IMR-90 (cell line): Measurements from ENCODE around the gene ST6GALNAC3. TPM values are rescaled to one million over a fixed set of nuclear protein-coding genes. Genes with fewer than 3 reads are reported as not detected.

Experiments used
- ATAC-seq: fragments of 200-7000 bp; cut with Tn5 transposase; 2 replicates; pipeline ENCODE4 v1.9.1; 2020; ENCODE audit warnings: low read depth, mild to moderate bottlenecking, moderate library complexity
- BruUV-seq: library from RNA; stranded (reverse); fragments of 400-500 nt; replicated peaks from 2 replicates; lab custom pipeline; 2021; lab: Mats Ljungman, UMichigan
- CTCF ChIA-PET: fragments of 300-600 bp; formaldehyde crosslinking; extraction: SDS; loops from one replicate; lab custom pipeline; 2021; ENCODE audit warnings: antibody characterized with exemption; lab: Yijun Ruan, JAX
- POLR2A ChIA-PET: fragments of 300-600 bp; sonication (Branson Sonifier 250); formaldehyde crosslinking; loops from one replicate; lab custom pipeline; 2022; ENCODE audit warnings: antibody characterized with exemption; ENCODE audit not compliant: unreplicated experiment; lab: Charles Lee
- DNase-seq: peaks from one replicate; pipeline ENCODE4 v3.0.0; 2013
- H2AFZ ChIP-seq: replicated peaks from 2 replicates; pipeline ENCODE3; 2013; ENCODE audit warnings: low read length, mild to moderate bottlenecking; ENCODE audit not compliant: poor library complexity
- H2AK5ac ChIP-seq: 2 replicates; pipeline ENCODE4 v1.6.1; 2013; ENCODE audit warnings: low read depth, low read length, inconsistent platforms
- H2AK9ac ChIP-seq: replicated peaks from 2 replicates; pipeline ENCODE3; 2013; ENCODE audit warnings: mild to moderate bottlenecking, low read depth, low read length, moderate library complexity; ENCODE audit not compliant: poor library complexity
- H2BK120ac ChIP-seq: 2 replicates; pipeline ENCODE4 v1.6.1; 2013; ENCODE audit warnings: low read depth, low read length, inconsistent platforms
- H2BK15ac ChIP-seq: 3 replicates; pipeline ENCODE4 v1.6.1; 2013; ENCODE audit warnings: low read depth, low read length, inconsistent platforms
- H2BK20ac ChIP-seq: 2 replicates; pipeline ENCODE4 v1.6.1; 2013; ENCODE audit warnings: low read depth, mild to moderate bottlenecking, inconsistent platforms, low read length, moderate library complexity
- H2BK5ac ChIP-seq: 2 replicates; pipeline ENCODE4 v1.6.1; 2013; ENCODE audit warnings: mild to moderate bottlenecking, low read depth, low read length, inconsistent platforms; ENCODE audit not compliant: poor library complexity, severe bottlenecking
- H3K14ac ChIP-seq: replicated peaks from 2 replicates; pipeline ENCODE4 v1.6.1; 2013; ENCODE audit warnings: low read depth, low read length, inconsistent platforms
- H3K18ac ChIP-seq: 2 replicates; pipeline ENCODE4 v1.6.1; 2013; ENCODE audit warnings: low read depth, low read length, control low read depth
- H3K23ac ChIP-seq: 2 replicates; pipeline ENCODE4 v1.6.1; 2013; ENCODE audit warnings: low read depth, low read length, inconsistent platforms
- H3K27ac ChIP-seq: 2 replicates; pipeline ENCODE4 v1.5.1; 2013; ENCODE audit warnings: mild to moderate bottlenecking, control low read depth, low read length; ENCODE audit not compliant: insufficient read depth
- H3K27me3 ChIP-seq: 2 replicates; pipeline ENCODE4 v1.6.1; 2013; ENCODE audit warnings: low read length; ENCODE audit not compliant: control insufficient read depth, insufficient read depth
- H3K36me3 ChIP-seq: 2 replicates; pipeline ENCODE4 v1.6.1; 2013; ENCODE audit warnings: low read length, mixed read lengths; ENCODE audit not compliant: control insufficient read depth, insufficient read depth
- H3K4ac ChIP-seq: 2 replicates; pipeline ENCODE4 v1.6.1; 2013; ENCODE audit warnings: low read depth, low read length, inconsistent platforms
- H3K4me1 ChIP-seq: 2 replicates; pipeline ENCODE4 v1.6.1; 2013; ENCODE audit warnings: low read length, mixed read lengths; ENCODE audit not compliant: control insufficient read depth, insufficient read depth
- H3K4me2 ChIP-seq: 2 replicates; pipeline ENCODE4 v1.6.1; 2013; ENCODE audit warnings: low read depth, mild to moderate bottlenecking, control low read depth, low read length, moderate library complexity
- H3K4me3 ChIP-seq: 2 replicates; pipeline ENCODE4 v1.5.1; 2013; ENCODE audit warnings: low read depth, mild to moderate bottlenecking, control low read depth, low read length, moderate library complexity; ENCODE audit not compliant: insufficient read depth
- H3K56ac ChIP-seq: 2 replicates; pipeline ENCODE4 v1.6.1; 2013; ENCODE audit warnings: low read length, inconsistent platforms; ENCODE audit not compliant: insufficient read depth; ENCODE audit errors: extremely low read depth
- H3K79me1 ChIP-seq, 2 experiments: 2 replicates each; pipeline ENCODE4 v1.6.1; 2013; ENCODE audit warnings: low read length in 2 of 2, inconsistent platforms in 1 of 2, low read depth in 1 of 2
- H3K9ac ChIP-seq: 2 replicates; pipeline ENCODE4 v1.6.1; 2013; ENCODE audit warnings: low read depth, low read length, control low read depth
- H3K9me1 ChIP-seq: 2 replicates; pipeline ENCODE4 v1.6.1; 2013; ENCODE audit warnings: low read length, inconsistent platforms; ENCODE audit not compliant: insufficient read depth
- H3K9me3 ChIP-seq: 2 replicates; pipeline ENCODE4 v1.6.1; 2013; ENCODE audit warnings: low read length; ENCODE audit not compliant: control insufficient read depth, insufficient read depth
- H4K20me1 ChIP-seq: 2 replicates; pipeline ENCODE4 v1.6.1; 2013; ENCODE audit warnings: low read length, inconsistent platforms; ENCODE audit not compliant: insufficient read depth
- H4K5ac ChIP-seq: 2 replicates; pipeline ENCODE4 v1.6.1; 2013; ENCODE audit warnings: mild to moderate bottlenecking, low read depth, low read length, control low read depth
- H4K8ac ChIP-seq, 2 experiments: 2 replicates each; pipeline ENCODE4 v1.6.1; 2013; ENCODE audit warnings: low read depth in 2 of 2, low read length in 2 of 2, control low read depth in 1 of 2, inconsistent platforms in 1 of 2
- H4K91ac ChIP-seq: 2 replicates; pipeline ENCODE4 v1.6.1; 2013; ENCODE audit warnings: low read depth, low read length, inconsistent platforms; ENCODE audit not compliant: insufficient read depth
- MAFK ChIP-seq: IDR thresholded peaks from 2 replicates; pipeline ENCODE4 v1.6.1; 2012; ENCODE audit warnings: low read depth, low read length, improper control_type of control experiment
- MAZ ChIP-seq: IDR thresholded peaks from 2 replicates; pipeline ENCODE4 v1.6.1; 2012; ENCODE audit warnings: low read depth, mild to moderate bottlenecking, low read length, improper control_type of control experiment, moderate library complexity, borderline replicate concordance
- SMC3 ChIP-seq: fragments of 150-350 bp; IDR thresholded peaks from 2 replicates; pipeline ENCODE4 v1.6.1; 2016; ENCODE audit warnings: low read depth, mild to moderate bottlenecking, antibody characterized with exemption, low read length, moderate library complexity
- whole genome bisulfite sequencing, 2 experiments: methylation state at CpG; one replicate each; pipeline versions ENCODE4 v1.1.5 to v1.1.7; 2013; ENCODE audit warnings: missing lambda C conversion rate in 2 of 2; ENCODE audit not compliant: insufficient read length in 1 of 2; ENCODE audit errors: extremely low coverage in 2 of 2; 5-methylcytosine and 5-hydroxymethylcytosine counted together
- dilution Hi-C: fragments of 300-500 bp; cut with HindIII; formaldehyde crosslinking; loops from one replicate; pipeline ENCODE4 v1.14.3; 2018; ENCODE audit warnings: low sequenced_read_pairs; ENCODE audit not compliant: unreplicated experiment
- in situ Hi-C: fragments of 300-500 bp; cut with MboI; formaldehyde crosslinking; loops from 3 replicates; pipeline ENCODE4 v1.14.3; 2019; ENCODE audit warnings: low sequenced_read_pairs, inconsistent platforms, mixed read lengths
- intact Hi-C: fragments of 100-400 bp; cut with micrococcal nuclease; formaldehyde crosslinking; loops from 2 replicates; pipeline ENCODE4 v1.10.0; 2022
- polyA plus RNA-seq, 3 experiments: library from polyadenylated mRNA; depleted of rRNA; stranded (reverse); fragments of >200 nt; gene quantifications; 2 replicates each; pipeline ENCODE4 v1.2.3, GENCODE V29; 2012; ENCODE audit warnings: low replicate concordance in 1 of 3
- total RNA-seq: library from RNA; depleted of rRNA; stranded (reverse); fragments of >200 nt; gene quantifications from 2 replicates; pipeline ENCODE4 v1.2.3, GENCODE V29; 2012
- TF ChIP-seq, protein P1 (sequence below): fragments of 150-350 bp; IDR thresholded peaks from 2 replicates; pipeline ENCODE4 v1.6.1; 2016; ENCODE audit warnings: low read depth, mild to moderate bottlenecking, low read length, moderate library complexity, borderline replicate concordance
- TF ChIP-seq, protein P2 (sequence below): fragments of 150-350 bp; IDR thresholded peaks from 2 replicates; pipeline ENCODE4 v1.6.1; 2017; ENCODE audit warnings: mild to moderate bottlenecking, antibody characterized with exemption, low read length, low read depth

Gene ST6GALNAC3
- total and polyA plus RNA-seq, 2 of the 4 experiments (the other 2 are of a cell fraction): 0.65 to 1.3 TPM

DNA sequence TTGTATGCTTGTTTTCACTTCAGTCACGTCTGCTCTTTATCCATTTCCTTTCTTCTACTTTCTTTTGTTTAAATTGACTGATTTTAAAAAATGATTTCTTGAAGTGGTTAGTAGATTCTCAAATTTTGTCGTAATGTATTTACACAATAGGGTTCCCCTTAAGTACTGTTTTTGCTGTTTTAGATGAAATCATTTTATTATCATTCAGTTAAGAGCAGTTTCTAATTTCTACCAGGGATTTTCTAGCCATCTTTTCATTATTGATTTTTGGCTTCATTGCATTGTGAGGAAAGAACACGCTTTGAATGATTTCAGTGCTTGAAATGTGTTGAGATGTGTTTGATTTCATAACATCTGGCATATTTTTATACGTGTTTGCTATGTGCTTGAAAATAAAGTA is 27.0 kb downstream of the ST6GALNAC3 start:
- POLR2A ChIA-PET: interaction anchor here (0.6 kb wide), 1 partner anchor 26 kb away, joined by 4 read pairs; no protein-coding TSS in a partner anchor
- H4K5ac ChIP-seq: no peak overlapping the region
- no peak overlapping the region for H3K23ac ChIP-seq
- no peak overlapping the region for H2BK5ac ChIP-seq
- WGBS, 2 experiments: no CpG with 5 or more reads among the region's 4 CpGs
- no peak overlapping the region for H2BK20ac ChIP-seq
- intact Hi-C loops (no loop called here), dilution Hi-C loops (no loop called here), in situ Hi-C loops (no loop called here)
- BruUV-seq: no TSS peak
- no peak overlapping the region for H3K56ac ChIP-seq
- H3K79me1 ChIP-seq: no peaks in the 10 kb centered on the region
- no peaks in the 10 kb centered on the region for H3K9me1 ChIP-seq
- no peaks in the 10 kb centered on the region for H3K36me3 ChIP-seq
- no peak overlapping the region for H2AK9ac ChIP-seq
- no peak for DNase-seq
- no peak overlapping the region for H3K4ac ChIP-seq
- H3K9me3 ChIP-seq: no peaks in the 10 kb centered on the region
- H2AFZ ChIP-seq: no peak overlapping the region
- H3K18ac ChIP-seq: no peak overlapping the region
- TF ChIP-seq, protein P1, sequence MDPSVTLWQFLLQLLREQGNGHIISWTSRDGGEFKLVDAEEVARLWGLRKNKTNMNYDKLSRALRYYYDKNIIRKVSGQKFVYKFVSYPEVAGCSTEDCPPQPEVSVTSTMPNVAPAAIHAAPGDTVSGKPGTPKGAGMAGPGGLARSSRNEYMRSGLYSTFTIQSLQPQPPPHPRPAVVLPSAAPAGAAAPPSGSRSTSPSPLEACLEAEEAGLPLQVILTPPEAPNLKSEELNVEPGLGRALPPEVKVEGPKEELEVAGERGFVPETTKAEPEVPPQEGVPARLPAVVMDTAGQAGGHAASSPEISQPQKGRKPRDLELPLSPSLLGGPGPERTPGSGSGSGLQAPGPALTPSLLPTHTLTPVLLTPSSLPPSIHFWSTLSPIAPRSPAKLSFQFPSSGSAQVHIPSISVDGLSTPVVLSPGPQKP: no peak
- TF ChIP-seq MAFK: no peak
- TF ChIP-seq, protein P2, sequence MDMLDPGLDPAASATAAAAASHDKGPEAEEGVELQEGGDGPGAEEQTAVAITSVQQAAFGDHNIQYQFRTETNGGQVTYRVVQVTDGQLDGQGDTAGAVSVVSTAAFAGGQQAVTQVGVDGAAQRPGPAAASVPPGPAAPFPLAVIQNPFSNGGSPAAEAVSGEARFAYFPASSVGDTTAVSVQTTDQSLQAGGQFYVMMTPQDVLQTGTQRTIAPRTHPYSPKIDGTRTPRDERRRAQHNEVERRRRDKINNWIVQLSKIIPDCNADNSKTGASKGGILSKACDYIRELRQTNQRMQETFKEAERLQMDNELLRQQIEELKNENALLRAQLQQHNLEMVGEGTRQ: no peak
- TF ChIP-seq SMC3: no peak
- TF ChIP-seq MAZ: no peak
- no peak overlapping the region for H3K9ac ChIP-seq
- no peak for ATAC-seq
- H2BK15ac ChIP-seq: no peak overlapping the region
- H4K20me1 ChIP-seq: no peaks in the 10 kb centered on the region
- CTCF ChIA-PET: no interaction called here
- H4K91ac ChIP-seq: no peak overlapping the region
- no peak overlapping the region for H3K14ac ChIP-seq
- no peak overlapping the region for H3K27ac ChIP-seq
- H3K4me1 ChIP-seq: no peaks in the 10 kb centered on the region
- no peak overlapping the region for H2BK120ac ChIP-seq
- H3K4me3 ChIP-seq: no peak overlapping the region
- H4K8ac ChIP-seq: no peak overlapping the region
- no peak overlapping the region for H2AK5ac ChIP-seq
- H3K27me3 ChIP-seq: no peaks in the 10 kb centered on the region
- H3K4me2 ChIP-seq: no peak overlapping the region
